ENCODE data around the gene MYH11.

MYH11 gene

GRCh38 chr16:15888072-15888976, 31.5 kb upstream of the MYH11 start, which contains the start of gene CEP20:
Gene CEP20 (minus strand): TSS chr16:15888603. CDS start chr16:15888585, 18 bp downstream.
- peak; percentile 93 for TF ChIP-seq YY1 (IDR thresholded peaks at IDR 0.05; ENCODE audit: low read depth)
- TF ChIP-seq TAF1 (IDR thresholded peaks at IDR 0.05; ENCODE audit: low read depth), result peak; percentile 99
- TF ChIP-seq MAX (IDR thresholded peaks at IDR 0.05), result peak; percentile 10; the same call in 1 of the 2 replicates
- TF ChIP-seq CEBPB (IDR thresholded peaks at IDR 0.05), result peak; percentile 83
- TF ChIP-seq REST (IDR thresholded peaks at IDR 0.05; ENCODE audit: low read depth), result no peak
- no peak for TF ChIP-seq FOXM1 (IDR thresholded peaks at IDR 0.05; ENCODE audit: borderline replicate concordance, low read depth)
- TF ChIP-seq NFIC (IDR thresholded peaks at IDR 0.05), result 0 out of 2 replicates have a peak, but pooled peaks have one; percentile 13
- TF ChIP-seq RAD21 (IDR thresholded peaks at IDR 0.05; ENCODE audit: low read depth), result no peak; the same call in 1 of the 2 replicates
- TF ChIP-seq EGR1 (IDR thresholded peaks at IDR 0.05), result no peak
- TF ChIP-seq TCF12 (IDR thresholded peaks at IDR 0.05; ENCODE audit: low read depth), result peak; percentile 19; the same call in 1 of the 2 replicates
- 0 out of 2 replicates have a peak, but pooled peaks have one; percentile 8 for TF ChIP-seq TEAD4 (IDR thresholded peaks at IDR 0.05)
- TF ChIP-seq USF1 (IDR thresholded peaks at IDR 0.05), result peak; percentile 46; the same call in 1 of the 2 replicates

- TF ChIP-seq YY1 (IDR thresholded peaks at IDR 0.05; ENCODE audit: low read depth), result no peak
- no peak for TF ChIP-seq TEAD4 (IDR thresholded peaks at IDR 0.05)
- no peak for TF ChIP-seq USF1 (IDR thresholded peaks at IDR 0.05)
- TF ChIP-seq CREB1 (IDR thresholded peaks at IDR 0.05; ENCODE audit: low read depth), result no peak
- no peak for TF ChIP-seq RAD21 (IDR thresholded peaks at IDR 0.05; ENCODE audit: low read depth)
- no peak for TF ChIP-seq EP300 (IDR thresholded peaks at IDR 0.05; ENCODE audit: borderline replicate concordance)
- no peak for TF ChIP-seq NFIC (IDR thresholded peaks at IDR 0.05)
- no peak for TF ChIP-seq REST (IDR thresholded peaks at IDR 0.05; ENCODE audit: low read depth)
- no peak for TF ChIP-seq FOXM1 (IDR thresholded peaks at IDR 0.05; ENCODE audit: borderline replicate concordance, low read depth)
- TF ChIP-seq TCF12 (IDR thresholded peaks at IDR 0.05; ENCODE audit: low read depth), result no peak
- TF ChIP-seq TAF1 (IDR thresholded peaks at IDR 0.05; ENCODE audit: low read depth), result no peak
- no peak for TF ChIP-seq CEBPB (IDR thresholded peaks at IDR 0.05)
These were observed 30.5 kb upstream of the MYH11 start for GRCh38 chr16:15887283-15887682.

GRCh38 chr16:15886078-15886477, 29.2 kb upstream of the MYH11 start:
- no peak for TF ChIP-seq CREB1 (IDR thresholded peaks at IDR 0.05; ENCODE audit: low read depth)
- TF ChIP-seq EP300 (IDR thresholded peaks at IDR 0.05; ENCODE audit: borderline replicate concordance), result no peak
- TF ChIP-seq REST (IDR thresholded peaks at IDR 0.05; ENCODE audit: low read depth), result no peak
- no peak for TF ChIP-seq TAF1 (IDR thresholded peaks at IDR 0.05; ENCODE audit: low read depth)
- no peak for TF ChIP-seq TCF12 (IDR thresholded peaks at IDR 0.05; ENCODE audit: low read depth)

GRCh38 chr16:15885560-15886001, 28.8 kb upstream of the MYH11 start:
- TF ChIP-seq NFIC (IDR thresholded peaks at IDR 0.05) (no peak), RAD21 (IDR thresholded peaks at IDR 0.05; ENCODE audit: low read depth) (no peak), EP300 (IDR thresholded peaks at IDR 0.05; ENCODE audit: borderline replicate concordance) (no peak), USF1 (IDR thresholded peaks at IDR 0.05) (no peak), MAX (IDR thresholded peaks at IDR 0.05) (no peak), REST (IDR thresholded peaks at IDR 0.05; ENCODE audit: low read depth) (no peak), TCF12 (IDR thresholded peaks at IDR 0.05; ENCODE audit: low read depth) (no peak)

All from Ishikawa (cell line).